ENCODE data around the gene FAM227B. TPM values are rescaled to one million over a fixed set of nuclear protein-coding genes. Genes with fewer than 3 reads are reported as not detected.
"Not testable (repeated sequence)": the region's sequence is repeated elsewhere in the genome, so short reads cannot be mapped to it uniquely, and the experiment has no call there.

Gene FAM227B
- total RNA-seq, 1 donor from 2014 or later, result 4.5 TPM

DNA sequence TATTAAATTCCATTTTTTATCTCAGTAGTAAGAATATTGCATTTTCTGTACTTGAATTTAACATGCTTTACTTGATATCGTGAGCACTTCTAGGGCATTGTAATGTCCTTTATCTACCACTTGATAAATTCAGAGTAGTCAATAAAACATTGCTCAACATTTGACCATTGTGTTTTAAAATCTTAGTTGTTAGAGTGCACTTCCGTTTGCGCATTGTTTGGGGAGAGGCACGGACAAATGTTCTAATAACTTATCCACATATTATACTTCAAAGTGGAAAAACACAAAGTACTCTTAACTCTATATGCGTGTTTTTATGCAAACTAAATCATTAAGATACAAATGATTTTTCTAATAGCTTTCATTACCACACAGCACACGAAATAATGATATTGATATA lies 419 bp downstream of the FAM227B start:
- H3K9me3 Mint-ChIP-seq, result peaks cover 10% of the 10 kb centered on the region
- H3K36me3 Mint-ChIP-seq (ENCODE audit: low read depth), result peaks cover 21% of the 10 kb centered on the region
- POLR2A ChIA-PET, result interaction anchor here (0.5 to 1.5 kb wide), 5 partner anchors 450 to 1306 kb away, joined by 3 to 16 read pairs (median 4); partner anchors contain the start of genes CEP152, COPS2, EID1 and GALK2
- no peaks in the 10 kb centered on the region for H3K27me3 Mint-ChIP-seq
- DNase-seq (no peak), ATAC-seq (ENCODE audit: low read depth) (no peak)
- H3K4me3 Mint-ChIP-seq, result peak overlapping the region; percentile 96
- H3K27ac Mint-ChIP-seq, result peak overlapping the region; percentile 96
- CTCF ChIA-PET, result interaction anchor here (0.9 kb wide), 1 partner anchor 575 kb away, joined by 3 read pairs; no protein-coding TSS in a partner anchor
- TF ChIP-seq, protein P1, sequence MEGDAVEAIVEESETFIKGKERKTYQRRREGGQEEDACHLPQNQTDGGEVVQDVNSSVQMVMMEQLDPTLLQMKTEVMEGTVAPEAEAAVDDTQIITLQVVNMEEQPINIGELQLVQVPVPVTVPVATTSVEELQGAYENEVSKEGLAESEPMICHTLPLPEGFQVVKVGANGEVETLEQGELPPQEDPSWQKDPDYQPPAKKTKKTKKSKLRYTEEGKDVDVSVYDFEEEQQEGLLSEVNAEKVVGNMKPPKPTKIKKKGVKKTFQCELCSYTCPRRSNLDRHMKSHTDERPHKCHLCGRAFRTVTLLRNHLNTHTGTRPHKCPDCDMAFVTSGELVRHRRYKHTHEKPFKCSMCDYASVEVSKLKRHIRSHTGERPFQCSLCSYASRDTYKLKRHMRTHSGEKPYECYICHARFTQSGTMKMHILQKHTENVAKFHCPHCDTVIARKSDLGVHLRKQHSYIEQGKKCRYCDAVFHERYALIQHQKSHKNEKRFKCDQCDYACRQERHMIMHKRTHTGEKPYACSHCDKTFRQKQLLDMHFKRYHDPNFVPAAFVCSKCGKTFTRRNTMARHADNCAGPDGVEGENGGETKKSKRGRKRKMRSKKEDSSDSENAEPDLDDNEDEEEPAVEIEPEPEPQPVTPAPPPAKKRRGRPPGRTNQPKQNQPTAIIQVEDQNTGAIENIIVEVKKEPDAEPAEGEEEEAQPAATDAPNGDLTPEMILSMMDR (IDR thresholded peaks at IDR 0.05), result no peak
- peaks cover 31% of the 10 kb centered on the region for H3K4me1 Mint-ChIP-seq
- intact Hi-C loops (cut with micrococcal nuclease), result loop anchor here (1.0 to 10.0 kb wide), 11 partner anchors 465 to 1445 kb away; partner anchors contain the start of genes AP4E1, CEP152, COPS2 and DUT

- peaks cover 31% of the 10 kb centered on the region for H3K4me1 Mint-ChIP-seq
- ChIA-PET CTCF (no interaction called here), POLR2A (no interaction called here)
- H3K36me3 Mint-ChIP-seq (ENCODE audit: low read depth), result peaks cover 26% of the 10 kb centered on the region
- intact Hi-C loops (cut with micrococcal nuclease), result no loop called here
- H3K27ac Mint-ChIP-seq, result no peak overlapping the region
- TF ChIP-seq, protein P1 (IDR thresholded peaks at IDR 0.05), result no peak
- ATAC-seq (ENCODE audit: low read depth) (no peak), DNase-seq (no peak)
- no peak overlapping the region for H3K4me3 Mint-ChIP-seq
- peaks cover 15% of the 10 kb centered on the region for H3K9me3 Mint-ChIP-seq
- H3K27me3 Mint-ChIP-seq, result no peaks in the 10 kb centered on the region
Measured at GRCh38 chr15:49619226-49619625, 1.4 kb downstream of the FAM227B start.

DNA sequence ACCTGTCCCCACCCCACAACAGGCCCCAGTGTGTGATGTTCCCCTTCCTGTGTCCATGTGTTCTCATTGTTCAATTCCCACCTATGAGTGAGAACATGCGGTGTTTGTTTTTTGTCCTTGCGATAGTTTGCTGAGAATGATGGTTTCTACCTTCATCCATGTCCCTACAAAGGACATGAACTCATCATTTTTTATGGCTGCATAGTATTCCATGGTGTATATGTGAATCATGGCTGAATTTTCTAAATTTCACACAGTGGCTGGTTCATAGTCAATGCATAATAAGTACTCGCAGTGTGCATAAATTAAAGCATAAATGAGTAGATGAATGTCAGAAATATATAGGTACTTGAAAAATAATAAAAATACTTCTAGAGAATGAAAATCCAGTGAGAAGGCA lies 8.4 kb downstream of the FAM227B start:
- peaks cover 15% of the 10 kb centered on the region for H3K9me3 Mint-ChIP-seq
- intact Hi-C loops (cut with micrococcal nuclease), result loop anchor here (5.0 kb wide), 1 partner anchor 375 kb away; no protein-coding TSS in a partner anchor
- H3K4me3 Mint-ChIP-seq; ATAC-seq (ENCODE audit: low read depth); POLR2A ChIA-PET; H3K27ac Mint-ChIP-seq; H3K27me3 Mint-ChIP-seq; CTCF ChIA-PET; DNase-seq; H3K4me1 Mint-ChIP-seq: not testable (repeated sequence)
- peaks cover 40% of the 10 kb centered on the region for H3K36me3 Mint-ChIP-seq (ENCODE audit: low read depth)

DNA sequence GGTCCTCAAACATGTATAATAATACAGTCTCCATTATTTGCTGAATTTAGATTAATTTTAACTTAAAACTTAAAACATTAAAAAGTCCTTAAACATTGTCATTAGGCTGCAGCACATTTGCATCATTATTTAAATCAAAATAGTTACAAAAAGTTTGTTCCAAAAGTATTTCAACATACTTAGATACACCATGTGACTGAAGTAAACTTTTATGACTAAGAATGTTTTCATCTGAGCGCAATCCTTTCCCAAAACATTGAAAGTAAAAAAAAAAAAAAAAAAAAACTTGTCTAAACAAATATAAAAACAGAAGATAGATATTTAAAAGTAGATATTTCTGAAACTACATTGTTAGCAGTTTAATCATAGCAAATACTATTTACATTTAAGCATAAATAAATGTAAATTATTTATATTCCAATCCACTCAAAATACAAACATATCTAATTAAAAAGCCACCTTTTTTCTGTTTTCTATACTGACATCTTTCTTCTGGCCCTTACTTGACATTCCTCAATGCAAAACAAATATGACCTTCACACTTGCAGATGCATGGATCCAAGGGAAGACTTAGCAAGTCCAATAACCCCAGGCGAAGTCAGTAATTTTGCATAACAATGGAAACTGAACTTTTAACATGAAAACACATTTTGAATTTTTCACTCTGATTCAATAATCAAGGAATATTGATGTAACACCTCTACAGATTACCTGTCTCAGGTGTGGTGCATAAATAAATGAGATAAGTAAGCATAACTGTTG lies 10.3 kb downstream of the FAM227B start:
- intact Hi-C loops (cut with micrococcal nuclease), result loop anchor here (5.0 kb wide), 1 partner anchor 373 kb away; no protein-coding TSS in a partner anchor
- peaks cover 47% of the 10 kb centered on the region for H3K36me3 Mint-ChIP-seq (ENCODE audit: low read depth)
- no peaks in the 10 kb centered on the region for H3K27me3 Mint-ChIP-seq
- ATAC-seq (ENCODE audit: low read depth), result no peak
- ChIA-PET CTCF (no interaction called here), POLR2A (no interaction called here)
- no peaks in the 10 kb centered on the region for H3K4me1 Mint-ChIP-seq
- TF ChIP-seq, protein P1 (IDR thresholded peaks at IDR 0.05), result no peak
- no peak for DNase-seq
- H3K27ac Mint-ChIP-seq, result no peak overlapping the region
- H3K9me3 Mint-ChIP-seq, result peaks cover 7% of the 10 kb centered on the region
- no peak overlapping the region for H3K4me3 Mint-ChIP-seq

- no peak overlapping the region for H3K4me3 Mint-ChIP-seq
- CTCF ChIA-PET, result no interaction called here
- intact Hi-C loops (cut with micrococcal nuclease), result no loop called here
- H3K4me1 Mint-ChIP-seq, result no peaks in the 10 kb centered on the region
- TF ChIP-seq, protein P1 (IDR thresholded peaks at IDR 0.05), result no peak
- peaks cover 40% of the 10 kb centered on the region for H3K36me3 Mint-ChIP-seq (ENCODE audit: low read depth)
- DNase-seq (no peak), ATAC-seq (ENCODE audit: low read depth) (no peak)
- H3K9me3 Mint-ChIP-seq, result peaks cover 16% of the 10 kb centered on the region
- no peak overlapping the region for H3K27ac Mint-ChIP-seq
- POLR2A ChIA-PET, result no interaction called here
- H3K27me3 Mint-ChIP-seq, result no peaks in the 10 kb centered on the region
Measured at GRCh38 chr15:49606594-49606993, 14.0 kb downstream of the FAM227B start.

Data from activated B cell treated with CpG ODN at 0.5 μM for 24 hours (primary cell).